ENCODE data around the gene TIMM23. TPM values are rescaled to one million over a fixed set of nuclear protein-coding genes. Genes with fewer than 3 reads are reported as not detected.
"Not testable (repeated sequence)": the region's sequence is repeated elsewhere in the genome, so short reads cannot be mapped to it uniquely, and the experiment has no call there.

TIMM23 gene
- total RNA-seq, 1 donor, result 62.6 TPM

DNA sequence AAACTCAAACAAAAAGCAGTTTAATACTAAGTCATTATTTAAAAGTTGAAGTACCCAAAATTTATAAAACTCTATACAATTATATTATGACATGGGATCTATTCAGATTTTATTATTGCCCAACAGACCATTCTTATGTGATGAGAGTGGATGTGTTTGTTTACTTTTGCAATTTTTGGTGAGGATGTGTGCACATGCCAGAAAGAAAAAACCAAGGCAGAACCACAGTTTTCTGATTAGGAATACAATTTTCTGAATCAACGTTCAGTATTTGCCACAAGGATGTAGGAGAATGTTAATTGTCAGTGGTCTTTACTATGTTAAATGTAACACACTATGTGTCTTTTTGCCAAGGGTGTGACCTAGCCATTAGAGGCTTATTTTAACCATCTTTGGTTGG, 9.1 kb downstream of the TIMM23 start:
- Histone ChIP-seq H3K79me2 (ENCODE audit: insufficient read depth, low read length) (peaks cover 23% of the 10 kb centered on the region), H3K27ac (ENCODE audit: low read depth, low read length) (peak overlapping the region; percentile 23), H3K36me3 (ENCODE audit: insufficient read depth, low read length) (peaks cover 11% of the 10 kb centered on the region)
- H3K4me3 ChIP-seq (ENCODE audit: insufficient read depth, low read length); H2AFZ ChIP-seq (ENCODE audit: low read length); H3K4me1 ChIP-seq (ENCODE audit: insufficient read depth, low read length); H3K27me3 ChIP-seq (ENCODE audit: insufficient read depth, low read length); DNase-seq (ENCODE audit: insufficient read length, low spot score, missing footprints); H3K4me2 ChIP-seq (ENCODE audit: insufficient read depth, low read length); H3K9me3 ChIP-seq (ENCODE audit: low read depth, low read length); H4K20me1 ChIP-seq (ENCODE audit: insufficient read depth, low read length): not testable (repeated sequence)

DNA sequence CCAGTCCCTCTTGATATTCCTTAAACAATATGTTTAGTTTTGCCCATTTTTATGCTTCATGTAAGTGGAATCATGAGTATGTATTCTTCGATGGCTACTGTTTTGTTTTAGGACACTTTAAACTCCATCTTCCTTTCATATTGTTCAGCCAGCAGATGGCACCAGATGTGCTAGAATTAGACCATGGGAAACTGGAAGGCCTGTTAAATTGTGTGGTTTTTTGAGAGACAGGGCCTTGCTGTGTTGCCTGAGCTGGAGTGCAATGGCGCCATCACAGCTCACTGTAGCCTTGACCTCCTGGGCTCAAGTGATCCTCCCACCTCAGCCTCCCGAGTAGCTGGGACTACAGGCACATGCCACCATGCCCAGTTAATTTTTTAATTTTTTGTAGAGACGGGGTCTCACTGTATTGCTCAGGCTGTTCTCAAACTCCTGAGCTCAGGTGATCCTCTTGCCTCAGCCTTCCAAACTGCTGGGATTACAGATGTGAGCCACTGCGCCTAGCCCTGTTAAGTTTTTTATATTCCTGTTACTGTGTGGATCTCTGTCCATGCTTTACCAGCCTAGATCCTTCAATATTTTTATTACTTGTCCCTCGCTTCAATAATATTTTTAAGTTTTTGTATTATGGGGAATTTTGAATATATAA, 11.4 kb downstream of the TIMM23 start:
- not testable (repeated sequence) for H3K27me3 ChIP-seq (ENCODE audit: insufficient read depth, low read length); H3K4me1 ChIP-seq (ENCODE audit: insufficient read depth, low read length)

DNA sequence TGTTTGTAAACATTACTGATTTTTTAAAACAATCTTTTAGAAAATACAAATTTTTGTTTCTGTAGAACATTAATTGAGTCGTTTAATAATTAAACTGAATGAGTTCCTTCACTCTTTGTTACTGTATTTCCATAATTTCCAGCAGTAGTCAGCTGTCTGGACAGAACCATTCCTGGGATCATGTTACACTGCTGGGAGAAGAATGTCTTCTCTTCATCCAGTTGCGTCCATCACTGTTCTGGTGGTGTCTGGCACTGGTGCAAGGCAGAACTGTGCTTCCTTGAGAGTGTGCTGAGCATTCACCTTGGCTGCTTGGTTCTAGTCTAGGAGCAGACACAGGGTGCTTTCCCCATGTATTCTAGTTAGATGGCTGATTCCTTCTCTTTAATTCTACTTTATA, 12.2 kb downstream of the TIMM23 start:
- H3K27ac ChIP-seq (ENCODE audit: low read depth, low read length), result not testable (repeated sequence)

More for the DNA sequence above, 11.4 kb downstream of the TIMM23 start:
- H3K27ac ChIP-seq (ENCODE audit: low read depth, low read length); DNase-seq (ENCODE audit: insufficient read length, low spot score, missing footprints); H3K4me2 ChIP-seq (ENCODE audit: insufficient read depth, low read length); H4K20me1 ChIP-seq (ENCODE audit: insufficient read depth, low read length); H2AFZ ChIP-seq (ENCODE audit: low read length); H3K4me3 ChIP-seq (ENCODE audit: insufficient read depth, low read length); H3K9me3 ChIP-seq (ENCODE audit: low read depth, low read length): not testable (repeated sequence)
- Histone ChIP-seq H3K36me3 (ENCODE audit: insufficient read depth, low read length) (peaks cover 11% of the 10 kb centered on the region), H3K79me2 (ENCODE audit: insufficient read depth, low read length) (peaks cover 22% of the 10 kb centered on the region)
- TF ChIP-seq, protein P1, sequence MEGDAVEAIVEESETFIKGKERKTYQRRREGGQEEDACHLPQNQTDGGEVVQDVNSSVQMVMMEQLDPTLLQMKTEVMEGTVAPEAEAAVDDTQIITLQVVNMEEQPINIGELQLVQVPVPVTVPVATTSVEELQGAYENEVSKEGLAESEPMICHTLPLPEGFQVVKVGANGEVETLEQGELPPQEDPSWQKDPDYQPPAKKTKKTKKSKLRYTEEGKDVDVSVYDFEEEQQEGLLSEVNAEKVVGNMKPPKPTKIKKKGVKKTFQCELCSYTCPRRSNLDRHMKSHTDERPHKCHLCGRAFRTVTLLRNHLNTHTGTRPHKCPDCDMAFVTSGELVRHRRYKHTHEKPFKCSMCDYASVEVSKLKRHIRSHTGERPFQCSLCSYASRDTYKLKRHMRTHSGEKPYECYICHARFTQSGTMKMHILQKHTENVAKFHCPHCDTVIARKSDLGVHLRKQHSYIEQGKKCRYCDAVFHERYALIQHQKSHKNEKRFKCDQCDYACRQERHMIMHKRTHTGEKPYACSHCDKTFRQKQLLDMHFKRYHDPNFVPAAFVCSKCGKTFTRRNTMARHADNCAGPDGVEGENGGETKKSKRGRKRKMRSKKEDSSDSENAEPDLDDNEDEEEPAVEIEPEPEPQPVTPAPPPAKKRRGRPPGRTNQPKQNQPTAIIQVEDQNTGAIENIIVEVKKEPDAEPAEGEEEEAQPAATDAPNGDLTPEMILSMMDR (IDR thresholded peaks at IDR 0.05; ENCODE audit: extremely low read depth, low read depth, low read length), result peak; percentile 34

DNA sequence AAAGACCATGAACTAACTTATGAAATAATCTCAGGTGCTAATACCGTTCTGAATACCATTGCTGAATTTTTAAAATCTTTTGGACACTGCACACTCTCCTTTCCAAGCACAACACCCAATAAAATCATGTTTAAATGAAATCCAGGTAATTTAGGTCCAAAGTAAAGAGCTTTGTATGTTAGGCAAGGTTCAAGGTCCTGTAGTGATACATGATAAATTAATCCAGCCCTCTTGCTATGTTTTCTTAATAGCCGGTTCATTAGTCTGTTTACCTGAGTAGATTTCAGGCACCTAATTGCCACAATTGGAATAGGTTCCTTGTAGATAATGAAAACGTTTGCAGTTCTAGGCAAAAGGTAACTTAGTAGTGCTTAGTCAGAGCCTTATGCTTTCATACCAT, 13.3 kb downstream of the TIMM23 start:
- DNase-seq (ENCODE audit: insufficient read length, low spot score, missing footprints); H3K36me3 ChIP-seq (ENCODE audit: insufficient read depth, low read length); H3K4me3 ChIP-seq (ENCODE audit: insufficient read depth, low read length); H3K4me2 ChIP-seq (ENCODE audit: insufficient read depth, low read length); H2AFZ ChIP-seq (ENCODE audit: low read length); H4K20me1 ChIP-seq (ENCODE audit: insufficient read depth, low read length); H3K9me3 ChIP-seq (ENCODE audit: low read depth, low read length); H3K4me1 ChIP-seq (ENCODE audit: insufficient read depth, low read length); H3K27me3 ChIP-seq (ENCODE audit: insufficient read depth, low read length); H3K27ac ChIP-seq (ENCODE audit: low read depth, low read length): not testable (repeated sequence)
- H3K79me2 ChIP-seq (ENCODE audit: insufficient read depth, low read length), result peaks cover 18% of the 10 kb centered on the region

More for the DNA sequence above, 12.2 kb downstream of the TIMM23 start:
- DNase-seq (ENCODE audit: insufficient read length, low spot score, missing footprints); H2AFZ ChIP-seq (ENCODE audit: low read length); H3K4me3 ChIP-seq (ENCODE audit: insufficient read depth, low read length); H3K36me3 ChIP-seq (ENCODE audit: insufficient read depth, low read length); H4K20me1 ChIP-seq (ENCODE audit: insufficient read depth, low read length); H3K4me1 ChIP-seq (ENCODE audit: insufficient read depth, low read length); H3K4me2 ChIP-seq (ENCODE audit: insufficient read depth, low read length); H3K27me3 ChIP-seq (ENCODE audit: insufficient read depth, low read length); H3K9me3 ChIP-seq (ENCODE audit: low read depth, low read length): not testable (repeated sequence)
- peaks cover 18% of the 10 kb centered on the region for H3K79me2 ChIP-seq (ENCODE audit: insufficient read depth, low read length)

DNA sequence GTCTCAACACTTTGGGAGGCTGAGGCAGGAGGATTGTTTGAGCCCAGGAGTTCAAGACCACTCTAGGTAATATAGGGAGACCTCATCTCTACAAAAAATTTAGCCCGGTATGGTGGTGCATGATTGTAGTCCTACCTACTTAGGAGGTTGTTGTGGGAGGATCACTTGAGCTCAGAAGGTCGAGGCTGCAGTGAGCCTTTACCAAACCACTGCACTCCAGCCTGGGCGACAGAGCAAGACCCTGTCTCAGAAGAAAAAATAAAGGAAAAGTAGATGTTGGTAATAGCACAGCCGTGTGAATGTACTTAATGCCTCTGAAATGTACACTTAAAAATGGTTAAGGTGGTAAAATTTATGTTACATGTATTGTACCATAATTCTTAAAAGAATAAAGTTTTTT, 25.3 kb downstream of the TIMM23 start:
- H3K36me3 ChIP-seq (ENCODE audit: insufficient read depth, low read length), result peaks cover 30% of the 10 kb centered on the region
- H3K9me3 ChIP-seq (ENCODE audit: low read depth, low read length), result no peaks in the 10 kb centered on the region
- no peaks in the 10 kb centered on the region for H3K27me3 ChIP-seq (ENCODE audit: insufficient read depth, low read length)
- no peaks in the 10 kb centered on the region for H3K4me1 ChIP-seq (ENCODE audit: insufficient read depth, low read length)
- no peak for DNase-seq (ENCODE audit: insufficient read length, low spot score, missing footprints)
- no peak overlapping the region for H3K4me2 ChIP-seq (ENCODE audit: insufficient read depth, low read length)
- peaks cover 7% of the 10 kb centered on the region for H4K20me1 ChIP-seq (ENCODE audit: insufficient read depth, low read length)
- H2AFZ ChIP-seq (ENCODE audit: low read length), result no peak overlapping the region
- no peak overlapping the region for H3K4me3 ChIP-seq (ENCODE audit: insufficient read depth, low read length)
- H3K27ac ChIP-seq (ENCODE audit: low read depth, low read length), result no peak overlapping the region
- TF ChIP-seq, protein P1 (IDR thresholded peaks at IDR 0.05; ENCODE audit: extremely low read depth, low read depth, low read length), result no peak
- H3K79me2 ChIP-seq (ENCODE audit: insufficient read depth, low read length), result peaks cover 10% of the 10 kb centered on the region

All from osteoblast (primary cell).